Esophagus muscularis mucosa (tissue), 4 donors: ENCODE measurements around the gene AFG1L. TPM values are rescaled to one million over a fixed set of nuclear protein-coding genes. Genes with fewer than 3 reads are reported as not detected.

Experiments used
- DNase-seq: peaks from one replicate; pipeline ENCODE4 v3.0.0-alpha.2; 2017; ENCODE audit errors: extremely low spot score
- H3K27ac ChIP-seq, 4 donors: fragments of 200-600 bp; sonication (generic); replicated peaks in 1 of 4; 1 replicate in 3 of 4; 2 replicates in 1 of 4; pipeline ENCODE4 v1.5.1; 2016 to 2019; ENCODE audit warnings: mild to moderate bottlenecking in 1 of 4
- H3K27me3 ChIP-seq, 4 donors: fragments of 200-600 bp; sonication (generic); one replicate each; pipeline versions ENCODE4 v1.5.1 to v1.6.0; 2016 to 2019
- H3K36me3 ChIP-seq, 4 donors: fragments of 200-600 bp; sonication (generic); one replicate each; pipeline ENCODE4 v1.5.1; 2016 to 2019
- H3K4me1 ChIP-seq, 4 donors: fragments of 200-600 bp; sonication (generic); one replicate each; pipeline ENCODE4 v1.5.1; 2016 to 2019
- H3K4me3 ChIP-seq, 4 donors: fragments of 200-600 bp; sonication (generic); 1 replicate in 2 of 4; 2 replicates in 2 of 4; pipeline ENCODE4 v1.5.1; 2016 to 2019; ENCODE audit warnings: mild to moderate bottlenecking in 4 of 4, moderate library complexity in 1 of 4
- H3K9me3 ChIP-seq, 4 donors: fragments of 200-600 bp; sonication (generic); 1 replicate in 3 of 4; 2 replicates in 1 of 4; pipeline ENCODE4 v1.5.1; 2016 to 2019
- EP300 ChIP-seq: sonication (generic); formaldehyde crosslinking; IDR thresholded peaks from one replicate; pipeline ENCODE4 v1.6.1; 2017; ENCODE audit warnings: antibody characterized with exemption
- POLR2A ChIP-seq: fragments of 450-650 bp; IDR thresholded peaks from one replicate; pipeline ENCODE4 v1.6.1; 2017; ENCODE audit warnings: antibody characterized with exemption, moderate library complexity, mild to moderate bottlenecking, low read depth
- POLR2AphosphoS5 ChIP-seq, 2 donors: sonication (generic); formaldehyde crosslinking; IDR thresholded peaks; one replicate each; pipeline ENCODE4 v1.6.1; 2017; ENCODE audit warnings: antibody characterized with exemption in 2 of 2
- WGBS: methylation state at CpG from one replicate; pipeline ENCODE4 v1.1.5; 2018; 5-methylcytosine and 5-hydroxymethylcytosine counted together
- intact Hi-C: fragments of 100-400 bp; cut with DNase I; formaldehyde crosslinking; loops from one replicate; pipeline ENCODE4 v1.15.1; 2023
- total RNA-seq, 4 donors: library from RNA; depleted of rRNA; stranded (reverse); fragments of >200 nt; gene quantifications; one replicate each; pipeline versions ENCODE4 v1.1.0 to v1.2.1, GENCODE V29; 2016
- TF ChIP-seq, protein P1 (sequence below), 3 experiments: fragments of 200-600 bp in 2 of 3; fragments of 450-650 bp in 1 of 3; sonication (generic) in 2 of 3; IDR thresholded peaks; one replicate each; pipeline ENCODE4 v1.5.1; 2017 to 2019; ENCODE audit warnings: antibody characterized with exemption in 3 of 3, mild to moderate bottlenecking in 2 of 3, moderate library complexity in 1 of 3

Gene AFG1L
- total RNA-seq, 4 donors from 2014 or later = 1.5 to 5.4 (median 3.3) TPM

GRCh38 chr6:108563292-108563691, 268.4 kb downstream of the AFG1L start:
- Histone ChIP-seq H3K4me1 (peaks cover 42 to 55% (median 52%) of the 10 kb centered on the region in 4 donors), H3K27ac (peak overlapping the region; percentile 98 to 100 (median 99))

GRCh38 chr6:108564178-108564577, 269.3 kb downstream of the AFG1L start:
- WGBS = 13% methylated on average over 3 of the region's 3 CpGs
- H3K4me1 ChIP-seq = peaks cover 51 to 64% (median 61%) of the 10 kb centered on the region in 4 donors
- H3K27ac ChIP-seq = peak overlapping the region; percentile 98 to 100 (median 99)
- no peaks in the 10 kb centered on the region for H3K27me3 ChIP-seq
- peaks cover 4 to 34% (median 20%) of the 10 kb centered on the region in 4 donors for H3K36me3 ChIP-seq
- H3K9me3 ChIP-seq = no peaks in the 10 kb centered on the region
- TF ChIP-seq POLR2A (no peak), EP300 (no peak), POLR2AphosphoS5 (IDR thresholded peaks at IDR 0.05) (no peak)
- TF ChIP-seq, protein P1, sequence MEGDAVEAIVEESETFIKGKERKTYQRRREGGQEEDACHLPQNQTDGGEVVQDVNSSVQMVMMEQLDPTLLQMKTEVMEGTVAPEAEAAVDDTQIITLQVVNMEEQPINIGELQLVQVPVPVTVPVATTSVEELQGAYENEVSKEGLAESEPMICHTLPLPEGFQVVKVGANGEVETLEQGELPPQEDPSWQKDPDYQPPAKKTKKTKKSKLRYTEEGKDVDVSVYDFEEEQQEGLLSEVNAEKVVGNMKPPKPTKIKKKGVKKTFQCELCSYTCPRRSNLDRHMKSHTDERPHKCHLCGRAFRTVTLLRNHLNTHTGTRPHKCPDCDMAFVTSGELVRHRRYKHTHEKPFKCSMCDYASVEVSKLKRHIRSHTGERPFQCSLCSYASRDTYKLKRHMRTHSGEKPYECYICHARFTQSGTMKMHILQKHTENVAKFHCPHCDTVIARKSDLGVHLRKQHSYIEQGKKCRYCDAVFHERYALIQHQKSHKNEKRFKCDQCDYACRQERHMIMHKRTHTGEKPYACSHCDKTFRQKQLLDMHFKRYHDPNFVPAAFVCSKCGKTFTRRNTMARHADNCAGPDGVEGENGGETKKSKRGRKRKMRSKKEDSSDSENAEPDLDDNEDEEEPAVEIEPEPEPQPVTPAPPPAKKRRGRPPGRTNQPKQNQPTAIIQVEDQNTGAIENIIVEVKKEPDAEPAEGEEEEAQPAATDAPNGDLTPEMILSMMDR (IDR thresholded peaks at IDR 0.05) = no peak
- intact Hi-C loops = loop anchor here (2.0 kb wide), 1 partner anchor 25 kb away; no protein-coding TSS in a partner anchor
- DNase-seq = no peak
- H3K4me3 ChIP-seq = peak overlapping the region; percentile 83 to 95 (median 90)

More at GRCh38 chr6:108563292-108563691, 268.4 kb downstream of the AFG1L start:
- no peaks in the 10 kb centered on the region for H3K27me3 ChIP-seq
- peak overlapping the region; percentile 83 to 95 (median 90) for H3K4me3 ChIP-seq
- H3K36me3 ChIP-seq = peaks cover 4 to 25% (median 14%) of the 10 kb centered on the region in 4 donors
- intact Hi-C loops = no loop called here
- no peaks in the 10 kb centered on the region for H3K9me3 ChIP-seq
- 68% methylated on average over 8 of the region's 8 CpGs for whole genome bisulfite sequencing
- DNase-seq = no peak
- no peak for TF ChIP-seq POLR2A
- TF ChIP-seq, protein P1 (IDR thresholded peaks at IDR 0.05) = no peak
- TF ChIP-seq POLR2AphosphoS5 (IDR thresholded peaks at IDR 0.05) = no peak
- TF ChIP-seq EP300 = no peak

DNA sequence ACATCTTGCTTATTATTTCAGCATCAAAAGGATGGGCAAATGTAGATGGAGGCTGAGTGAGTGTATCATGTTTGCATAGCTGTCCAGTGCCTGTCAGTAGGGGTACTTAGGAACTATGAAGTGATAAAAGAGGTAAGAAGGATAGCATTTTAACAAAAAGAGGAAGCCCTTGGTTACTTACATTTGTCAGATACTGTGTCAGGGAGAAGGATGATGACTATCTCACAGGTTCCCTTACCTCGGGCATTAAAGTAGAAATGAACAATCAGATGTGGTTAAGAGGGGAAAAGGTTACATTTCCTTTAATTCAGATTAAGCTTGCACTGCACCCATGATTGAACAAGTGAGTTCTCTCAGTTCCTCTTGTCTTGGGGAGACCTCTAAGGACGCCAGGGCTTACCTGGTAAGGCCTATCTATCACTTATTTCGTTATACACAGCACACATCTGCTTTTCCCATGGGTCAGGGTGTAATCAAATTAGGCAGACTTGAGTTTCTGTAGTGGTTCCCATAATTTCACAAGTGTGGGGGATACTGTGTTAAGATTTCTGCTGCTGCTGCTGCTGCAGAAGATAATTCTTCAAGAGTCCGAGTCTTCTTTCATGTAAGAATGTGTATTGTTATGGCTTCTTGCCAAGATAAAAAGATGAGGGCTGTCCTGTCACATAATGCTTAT, 270.4 kb downstream of the AFG1L start:
- intact Hi-C loops = loop anchor here (2.0 kb wide), 1 partner anchor 24 kb away; no protein-coding TSS in a partner anchor
- peak overlapping the region; percentile 98 to 100 (median 99) for H3K27ac ChIP-seq
- no peaks in the 10 kb centered on the region for H3K27me3 ChIP-seq
- TF ChIP-seq, protein P1 (IDR thresholded peaks at IDR 0.05) = no peak
- no peak for TF ChIP-seq EP300
- TF ChIP-seq POLR2AphosphoS5 (IDR thresholded peaks at IDR 0.05) = no peak
- no peak for TF ChIP-seq POLR2A
- peaks cover 52 to 74% (median 71%) of the 10 kb centered on the region in 4 donors for H3K4me1 ChIP-seq
- WGBS = 15% methylated on average over 4 of the region's 4 CpGs
- no peaks in the 10 kb centered on the region for H3K9me3 ChIP-seq
- peaks cover 11 to 44% (median 29%) of the 10 kb centered on the region in 4 donors for H3K36me3 ChIP-seq
- no peak for DNase-seq
- peak overlapping the region; percentile 83 to 95 (median 90) for H3K4me3 ChIP-seq

DNA sequence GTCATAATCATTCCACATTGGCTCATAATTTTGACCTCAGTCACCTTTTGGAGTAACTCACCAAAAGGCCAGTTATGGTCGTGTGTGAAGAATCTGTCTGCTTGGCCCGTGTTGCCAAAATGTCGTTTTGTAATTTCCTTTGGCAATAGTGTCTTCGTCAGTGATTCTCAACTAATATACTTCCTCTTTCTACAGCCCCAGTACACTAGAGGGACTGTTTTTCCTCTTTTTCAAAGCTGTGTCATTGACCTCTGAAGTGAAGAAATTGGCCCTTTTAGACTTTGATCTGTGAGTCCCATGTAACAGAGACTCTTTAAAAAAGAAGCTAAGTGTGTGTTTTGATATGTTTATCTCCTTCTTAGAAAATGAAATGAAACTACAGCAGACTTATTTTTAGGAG, 271.0 kb downstream of the AFG1L start:
- WGBS = 0% methylated on average over 4 of the region's 4 CpGs
- H3K9me3 ChIP-seq = no peaks in the 10 kb centered on the region
- DNase-seq = no peak
- H3K27me3 ChIP-seq = no peaks in the 10 kb centered on the region
- intact Hi-C loops = loop anchor here (2.0 kb wide), 1 partner anchor 23 kb away; no protein-coding TSS in a partner anchor
- H3K27ac ChIP-seq = peak overlapping the region; percentile 98 to 100 (median 99)
- TF ChIP-seq, protein P1 (IDR thresholded peaks at IDR 0.05) = peak; percentile 12 to 33 (median 25)
- TF ChIP-seq POLR2AphosphoS5 (IDR thresholded peaks at IDR 0.05) = peak in 1 of 2 donors; percentile 67
- no peak for TF ChIP-seq POLR2A
- no peak for TF ChIP-seq EP300
- H3K4me1 ChIP-seq = peaks cover 55 to 81% (median 76%) of the 10 kb centered on the region in 4 donors
- H3K36me3 ChIP-seq = peaks cover 11 to 51% (median 36%) of the 10 kb centered on the region in 4 donors
- H3K4me3 ChIP-seq = peak overlapping the region; percentile 6 to 95 (median 90)
